Rectal smooth muscle tissue (tissue), 1 donor: ENCODE measurements around the gene KLHL1.

Source experiments
- H3K27ac ChIP-seq: one replicate; pipeline ENCODE4 v1.7.0; 2013; ENCODE audit warnings: low read depth, low read length, inconsistent platforms
- H3K27me3 ChIP-seq: one replicate; pipeline ENCODE4 v1.7.0; 2013; ENCODE audit warnings: low read length; ENCODE audit not compliant: control insufficient read depth, insufficient read depth
- H3K36me3 ChIP-seq: one replicate; pipeline ENCODE4 v1.7.0; 2013; ENCODE audit warnings: low read length; ENCODE audit not compliant: control insufficient read depth, insufficient read depth
- H3K4me1 ChIP-seq: one replicate; pipeline ENCODE4 v1.7.0; 2013; ENCODE audit warnings: low read length; ENCODE audit not compliant: control insufficient read depth, insufficient read depth
- H3K4me3 ChIP-seq: one replicate; pipeline ENCODE4 v1.7.0; 2013; ENCODE audit warnings: low read length
- H3K9ac ChIP-seq: one replicate; pipeline ENCODE4 v1.7.0; 2013; ENCODE audit warnings: low read length

KLHL1 gene

GRCh38 chr13:70080012-70080411 is 28.2 kb downstream of the KLHL1 start:
- Histone ChIP-seq H3K4me3 (no peak overlapping the region), H3K27ac (no peak overlapping the region), H3K9ac (no peak overlapping the region), H3K36me3 (no peaks in the 10 kb centered on the region), H3K27me3 (no peaks in the 10 kb centered on the region), H3K4me1 (no peaks in the 10 kb centered on the region)

DNA sequence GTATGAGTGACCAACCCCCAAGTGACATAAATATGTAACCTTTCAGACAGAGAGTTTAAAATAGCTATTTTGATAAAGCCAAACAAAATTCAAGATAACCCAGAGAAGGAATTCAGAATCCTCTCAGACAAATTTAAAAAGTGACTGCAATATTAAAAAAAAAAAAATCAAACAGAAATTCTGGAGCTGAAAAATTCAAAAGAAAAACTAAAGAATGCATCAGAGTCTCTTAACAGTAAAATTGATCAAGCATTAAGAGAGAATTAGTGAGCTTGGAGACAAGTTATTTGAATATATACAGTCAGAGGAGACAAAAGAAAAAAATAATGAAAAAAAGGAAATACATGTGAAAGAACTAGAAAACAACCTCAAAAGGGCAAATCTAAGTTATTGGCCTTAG is 53.7 kb downstream of the KLHL1 start:
- Histone ChIP-seq H3K27ac (no peak overlapping the region), H3K27me3 (no peaks in the 10 kb centered on the region), H3K4me3 (no peak overlapping the region)

DNA sequence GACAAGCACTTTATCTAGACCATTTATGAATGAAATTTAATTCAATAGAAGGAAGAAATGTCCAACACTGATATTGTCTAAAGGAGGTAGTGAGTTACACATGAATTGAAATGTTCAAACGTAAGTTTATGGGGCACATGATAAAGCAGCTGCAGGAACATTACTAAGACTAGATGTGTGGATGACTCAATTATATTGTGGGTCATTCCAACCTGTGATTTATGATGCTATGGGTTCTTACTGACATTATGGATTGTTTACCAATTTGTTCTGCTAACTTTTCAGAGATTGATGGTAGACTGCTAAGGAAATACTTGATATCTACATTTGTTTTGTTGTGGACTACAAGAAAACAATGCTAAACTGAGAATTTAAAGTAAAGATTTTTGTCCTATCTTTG is 56.7 kb downstream of the KLHL1 start:
- H3K4me1 ChIP-seq: no peaks in the 10 kb centered on the region
- no peak overlapping the region for H3K27ac ChIP-seq
- no peaks in the 10 kb centered on the region for H3K36me3 ChIP-seq
- no peak overlapping the region for H3K9ac ChIP-seq
- H3K27me3 ChIP-seq: no peaks in the 10 kb centered on the region
- H3K4me3 ChIP-seq: no peak overlapping the region

More for the DNA sequence above, 53.7 kb downstream of the KLHL1 start:
- no peaks in the 10 kb centered on the region for H3K36me3 ChIP-seq
- H3K9ac ChIP-seq: no peak overlapping the region
- H3K4me1 ChIP-seq: no peaks in the 10 kb centered on the region

GRCh38 chr13:70043685-70044084 is 64.6 kb downstream of the KLHL1 start:
- Histone ChIP-seq H3K27me3 (no peaks in the 10 kb centered on the region), H3K4me3 (no peak overlapping the region), H3K36me3 (no peaks in the 10 kb centered on the region), H3K27ac (no peak overlapping the region), H3K4me1 (no peaks in the 10 kb centered on the region), H3K9ac (no peak overlapping the region)

DNA sequence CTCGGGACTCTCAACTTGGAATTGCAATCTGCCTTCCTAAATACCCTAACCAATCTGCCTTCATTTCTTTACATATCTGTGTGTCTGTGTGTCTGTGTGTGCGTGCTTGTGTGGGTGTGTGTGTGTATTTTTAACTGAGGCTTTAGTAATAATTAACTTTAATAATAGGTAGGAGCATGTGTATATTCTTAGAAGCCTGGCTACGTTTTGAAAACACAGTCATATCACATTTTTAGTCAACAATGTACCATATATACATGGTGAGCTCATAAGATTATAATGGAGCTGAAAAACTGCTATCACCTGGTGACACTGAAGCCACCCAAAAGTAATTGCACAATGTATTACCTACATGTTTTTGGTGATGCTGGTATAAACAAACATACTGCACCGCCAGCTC is 66.1 kb downstream of the KLHL1 start:
- H3K4me3 ChIP-seq: no peak overlapping the region

DNA sequence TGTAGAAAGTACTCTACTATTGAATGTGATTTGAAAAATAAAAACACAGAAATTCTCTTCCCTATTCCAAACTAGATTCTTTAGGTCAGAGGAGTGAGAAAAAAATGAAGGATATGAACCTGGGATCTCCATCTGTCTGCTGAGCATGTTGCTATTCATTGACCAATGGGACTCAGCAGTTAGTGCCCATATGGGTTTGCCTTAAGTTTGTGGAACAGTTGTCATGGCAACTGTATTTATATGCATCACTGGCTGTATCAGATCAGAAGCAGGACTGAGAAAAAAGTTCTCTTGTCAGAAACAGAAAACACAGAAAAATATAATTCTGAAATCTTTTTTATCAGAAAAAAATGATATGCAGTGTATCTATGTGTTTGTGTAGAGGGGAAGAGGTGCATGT is 74.0 kb downstream of the KLHL1 start:
- Histone ChIP-seq H3K27me3 (no peaks in the 10 kb centered on the region), H3K36me3 (no peaks in the 10 kb centered on the region), H3K9ac (no peak overlapping the region), H3K27ac (no peak overlapping the region), H3K4me1 (no peaks in the 10 kb centered on the region), H3K4me3 (no peak overlapping the region)

More for the DNA sequence above, 66.1 kb downstream of the KLHL1 start:
- no peaks in the 10 kb centered on the region for H3K27me3 ChIP-seq
- no peaks in the 10 kb centered on the region for H3K4me1 ChIP-seq
- no peaks in the 10 kb centered on the region for H3K36me3 ChIP-seq
- no peak overlapping the region for H3K27ac ChIP-seq
- no peak overlapping the region for H3K9ac ChIP-seq

DNA sequence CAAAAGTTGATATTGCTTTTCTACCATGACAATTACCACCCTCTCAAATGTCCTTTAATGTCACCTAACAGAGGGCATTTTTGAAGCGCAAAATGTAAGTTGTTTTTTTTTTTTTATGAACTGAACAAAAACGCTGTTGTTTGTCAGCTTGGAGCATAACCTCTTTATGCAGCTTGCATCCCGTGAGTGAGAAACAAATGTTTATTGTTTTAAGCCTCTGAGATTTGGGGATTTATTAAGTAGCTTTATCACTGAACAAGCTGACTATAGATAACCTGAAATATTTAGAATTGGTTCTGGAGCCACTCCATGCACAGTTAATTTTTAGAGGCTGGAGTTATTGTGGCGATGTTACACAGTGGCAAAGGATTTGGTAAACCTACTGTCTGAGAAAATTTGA is 80.7 kb downstream of the KLHL1 start:
- no peak overlapping the region for H3K9ac ChIP-seq
- H3K4me3 ChIP-seq: no peak overlapping the region
- H3K36me3 ChIP-seq: no peaks in the 10 kb centered on the region
- no peak overlapping the region for H3K27ac ChIP-seq
- H3K27me3 ChIP-seq: no peaks in the 10 kb centered on the region
- H3K4me1 ChIP-seq: no peaks in the 10 kb centered on the region

- no peak overlapping the region for H3K4me3 ChIP-seq
Observed at GRCh38 chr13:70023516-70023915, 84.7 kb downstream of the KLHL1 start.

DNA sequence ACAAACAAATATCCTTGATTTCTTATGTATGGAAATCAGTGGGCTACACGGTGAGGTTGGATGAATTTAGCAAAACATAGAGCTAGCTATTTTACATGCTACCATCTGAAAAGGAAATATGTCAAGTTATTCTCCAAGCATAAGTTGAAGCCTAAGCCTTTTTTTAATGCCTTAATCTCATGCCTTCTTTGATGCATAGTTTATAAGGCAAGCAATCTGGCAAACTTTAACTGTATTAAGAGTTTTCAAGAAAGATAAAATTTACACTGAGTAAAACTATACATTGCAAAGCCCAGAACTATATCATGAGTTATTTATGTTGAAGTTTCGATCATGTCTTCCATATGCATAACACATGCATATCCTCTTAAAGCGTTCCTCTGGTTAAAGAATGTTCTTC is 85.6 kb downstream of the KLHL1 start:
- Histone ChIP-seq H3K4me1 (no peaks in the 10 kb centered on the region), H3K27me3 (no peaks in the 10 kb centered on the region), H3K4me3 (no peak overlapping the region)

More at GRCh38 chr13:70023516-70023915, 84.7 kb downstream of the KLHL1 start:
- Histone ChIP-seq H3K27ac (no peak overlapping the region), H3K4me1 (no peaks in the 10 kb centered on the region), H3K36me3 (no peaks in the 10 kb centered on the region), H3K9ac (no peak overlapping the region), H3K27me3 (no peaks in the 10 kb centered on the region)

DNA sequence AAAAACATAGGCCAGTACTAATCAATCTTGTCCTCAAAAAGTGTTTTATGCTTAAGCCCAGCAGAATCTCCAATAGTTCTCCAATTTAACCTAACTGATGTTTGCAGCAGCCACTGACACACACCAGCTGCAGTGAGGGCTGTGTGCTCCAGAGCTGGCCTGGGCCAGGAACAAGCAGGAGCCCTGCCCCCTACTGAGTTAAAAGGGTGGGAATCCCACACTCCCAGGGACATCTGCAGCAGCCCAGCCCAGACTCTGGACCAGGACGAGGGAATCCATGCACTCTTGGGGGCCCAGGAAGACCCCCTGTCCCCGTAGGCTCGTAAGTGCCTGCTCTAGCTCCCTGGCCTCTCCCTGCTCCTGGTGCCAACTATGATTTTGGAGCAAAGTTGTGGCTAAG is 92.1 kb downstream of the KLHL1 start:
- Histone ChIP-seq H3K36me3 (no peaks in the 10 kb centered on the region), H3K27me3 (no peaks in the 10 kb centered on the region), H3K27ac (no peak overlapping the region), H3K4me1 (no peaks in the 10 kb centered on the region), H3K4me3 (no peak overlapping the region), H3K9ac (no peak overlapping the region)

More for the DNA sequence above, 85.6 kb downstream of the KLHL1 start:
- Histone ChIP-seq H3K9ac (no peak overlapping the region), H3K36me3 (no peaks in the 10 kb centered on the region), H3K27ac (no peak overlapping the region)

DNA sequence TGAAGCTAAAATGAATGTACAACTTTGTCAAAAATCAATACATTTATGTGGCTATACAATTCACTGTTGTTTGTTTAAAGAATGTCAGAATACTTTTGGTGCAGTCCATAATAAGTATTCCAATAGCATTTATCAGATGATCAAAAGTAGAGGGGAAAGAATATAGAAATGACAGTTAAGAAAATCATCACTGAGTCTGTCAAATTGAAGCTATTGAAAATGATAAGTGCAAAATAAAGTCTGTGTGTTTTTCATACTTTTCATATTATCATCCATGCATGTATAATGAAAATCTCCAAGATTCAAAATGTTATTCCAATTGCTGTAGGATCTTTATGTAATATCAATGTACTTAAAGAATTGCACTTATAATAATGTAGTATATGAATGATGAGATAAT is 93.9 kb downstream of the KLHL1 start:
- Histone ChIP-seq H3K4me3 (no peak overlapping the region), H3K4me1 (no peaks in the 10 kb centered on the region), H3K27me3 (no peaks in the 10 kb centered on the region), H3K36me3 (no peaks in the 10 kb centered on the region), H3K9ac (no peak overlapping the region), H3K27ac (no peak overlapping the region)

DNA sequence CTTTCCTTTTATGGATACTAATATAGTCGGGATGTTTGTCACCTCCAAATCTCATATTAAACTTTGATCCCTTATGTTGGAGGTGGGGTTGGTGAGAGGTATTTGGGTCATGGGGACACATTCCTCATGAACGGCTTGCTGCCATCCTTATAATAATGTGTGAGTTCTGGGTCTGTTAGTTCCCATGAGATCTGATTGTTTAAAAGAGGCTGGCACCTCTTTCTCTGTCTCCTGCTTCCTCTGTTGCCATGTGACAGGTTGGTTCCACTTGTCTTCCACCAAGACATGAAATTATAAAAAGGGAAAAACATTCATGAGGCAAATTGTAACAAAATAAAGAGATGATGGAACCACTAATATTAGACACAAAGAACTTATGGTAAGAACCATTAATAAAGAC is 108.4 kb downstream of the KLHL1 start:
- Histone ChIP-seq H3K9ac (no peak overlapping the region), H3K36me3 (no peaks in the 10 kb centered on the region), H3K4me1 (no peaks in the 10 kb centered on the region), H3K4me3 (no peak overlapping the region), H3K27me3 (no peaks in the 10 kb centered on the region), H3K27ac (no peak overlapping the region)

DNA sequence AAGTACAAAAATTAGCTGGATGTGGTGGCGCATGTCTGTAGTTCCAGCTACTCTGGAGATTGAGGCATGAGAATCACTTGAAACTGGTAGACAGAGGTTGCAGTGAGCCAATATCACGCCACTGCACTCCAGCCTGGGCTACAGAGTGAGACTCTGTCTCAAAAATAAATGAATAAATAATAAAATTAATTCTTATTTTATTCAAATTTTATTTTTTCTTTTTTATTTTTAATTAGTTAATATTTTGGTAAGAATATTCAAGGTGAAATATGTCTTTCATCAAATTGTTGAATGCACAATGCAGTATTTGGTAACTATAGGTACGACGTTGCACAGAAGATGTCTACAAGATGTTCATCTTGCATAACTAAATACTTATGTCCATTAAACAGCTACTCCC is 111.2 kb downstream of the KLHL1 start:
- Histone ChIP-seq H3K4me3 (no peak overlapping the region), H3K27ac (no peak overlapping the region), H3K27me3 (no peaks in the 10 kb centered on the region), H3K9ac (no peak overlapping the region), H3K36me3 (no peaks in the 10 kb centered on the region), H3K4me1 (no peaks in the 10 kb centered on the region)
